Cardiac septum (tissue), 1 donor: Measurements from ENCODE around the gene CDC45. TPM values are rescaled to one million over a fixed set of nuclear protein-coding genes. Genes with fewer than 3 reads are reported as not detected.

Source experiments
- DNase-seq: peaks from one replicate; pipeline ENCODE4 v3.0.0-alpha.2; 2020; ENCODE audit warnings: low spot score
- intact Hi-C: fragments of 100-400 bp; cut with DNase I; formaldehyde crosslinking; loops from one replicate; pipeline ENCODE4 v1.14.0; 2022
- total RNA-seq: library from RNA; stranded (reverse); fragmentation: NEBNext Ultra II Directional; extraction: Animal tissue kit (Norgen Biotek cat#: 25700); gene quantifications from one replicate; pipeline ENCODE4 v1.2.1, GENCODE V29; 2021
- donor health status: DM: no; HTN: no; CAD: no.

Gene CDC45
- total RNA-seq, 1 donor from 2014 or later, result not detected

GRCh38 chr22:19447330-19448075, 32.2 kb upstream of the CDC45 start, which contains the start of gene C22orf39:
C22orf39 (minus strand) TSS chr22:19447711; CDS start chr22:19447688, 23 bp downstream.
- intact Hi-C loops, result loop anchor here (2.0 to 5.0 kb wide), 3 partner anchors 15 to 270 kb away; partner anchors contain the start of genes CLTCL1, MRPL40 and SLC25A1
- DNase-seq, result peak; percentile 95

- DNase-seq, result no peak
- intact Hi-C loops, result loop anchor here (5.0 kb wide), 2 partner anchors 156 to 271 kb away; partner anchors contain the start of genes CLTCL1 and SLC25A1
Measured at GRCh38 chr22:19448076-19448607, 31.6 kb upstream of the CDC45 start.

GRCh38 chr22:19448739-19449421, 30.8 kb upstream of the CDC45 start:
- intact Hi-C loops, result loop anchor here (5.0 kb wide), 2 partner anchors 157 to 272 kb away; partner anchors contain the start of genes CLTCL1 and SLC25A1
- DNase-seq, result no peak

GRCh38 chr22:19449422-19449767, 30.3 kb upstream of the CDC45 start:
- intact Hi-C loops, result loop anchor here (5.0 kb wide), 2 partner anchors 157 to 272 kb away; partner anchors contain the start of genes CLTCL1 and SLC25A1
- DNase-seq, result no peak

- intact Hi-C loops, result no loop called here
- no peak for DNase-seq
Measured at GRCh38 chr22:19450363-19451175, 29.2 kb upstream of the CDC45 start.

GRCh38 chr22:19451570-19451969, 28.1 kb upstream of the CDC45 start:
- intact Hi-C loops, result no loop called here

GRCh38 chr22:19453718-19454117, 26.0 kb upstream of the CDC45 start:
- intact Hi-C loops, result no loop called here

More at GRCh38 chr22:19451570-19451969, 28.1 kb upstream of the CDC45 start:
- DNase-seq, result no peak

GRCh38 chr22:19454156-19454555, 25.6 kb upstream of the CDC45 start:
- no peak for DNase-seq
- intact Hi-C loops, result no loop called here

More at GRCh38 chr22:19453718-19454117, 26.0 kb upstream of the CDC45 start:
- no peak for DNase-seq

- intact Hi-C loops, result no loop called here
- DNase-seq, result no peak
Measured at GRCh38 chr22:19455033-19455432, 24.7 kb upstream of the CDC45 start.

GRCh38 chr22:19455585-19456370, 23.9 kb upstream of the CDC45 start:
- intact Hi-C loops, result no loop called here
- no peak for DNase-seq

- intact Hi-C loops, result no loop called here
- no peak for DNase-seq
Measured at GRCh38 chr22:19456541-19456940, 23.2 kb upstream of the CDC45 start.

- DNase-seq, result no peak
- intact Hi-C loops, result no loop called here
Measured at GRCh38 chr22:19457828-19458428, 21.8 kb upstream of the CDC45 start.

- no peak for DNase-seq
- intact Hi-C loops, result no loop called here
Measured at GRCh38 chr22:19460036-19460435, 19.7 kb upstream of the CDC45 start.

GRCh38 chr22:19461506-19461905, 18.2 kb upstream of the CDC45 start:
- DNase-seq, result no peak
- intact Hi-C loops, result no loop called here

- no peak for DNase-seq
- intact Hi-C loops, result no loop called here
Measured at GRCh38 chr22:19463008-19463407, 16.7 kb upstream of the CDC45 start.

GRCh38 chr22:19463491-19464469, 15.9 kb upstream of the CDC45 start:
- DNase-seq, result no peak
- intact Hi-C loops, result no loop called here

- no peak for DNase-seq
- intact Hi-C loops, result no loop called here
Measured at GRCh38 chr22:19464546-19464945, 15.2 kb upstream of the CDC45 start.
